KOPT-K1 (cell line): ENCODE measurements around the gene HOXB3.
A peak's percentile ranks its signal among the peaks of the same experiment; 100 is the strongest.

ENCODE experiments used
- H3K27ac ChIP-seq: fragments of 200-600 bp; sonication (generic); 2 replicates; pipeline ENCODE4 v1.5.1; 2016; ENCODE audit warnings: antibody characterized with exemption, mild to moderate bottlenecking, low read depth, low read length; ENCODE audit not compliant: poor library complexity, severe bottlenecking
- H3K36me3 ChIP-seq: fragments of 200-600 bp; sonication (generic); 2 replicates; pipeline ENCODE4 v1.5.1; 2017; ENCODE audit warnings: antibody characterized with exemption, mild to moderate bottlenecking, low read length, moderate library complexity; ENCODE audit not compliant: insufficient read depth
- H3K9me3 ChIP-seq: fragments of 200-600 bp; sonication (generic); 2 replicates; pipeline ENCODE4 v1.5.1; 2017; ENCODE audit warnings: antibody characterized with exemption, low read length, mild to moderate bottlenecking; ENCODE audit not compliant: insufficient read depth, poor library complexity, severe bottlenecking

Gene HOXB3

GRCh38 chr17:48576479-48577309 lies 13.3 kb downstream of the HOXB3 start:
- Histone ChIP-seq H3K27ac (peak overlapping the region; percentile 81), H3K36me3 (peaks cover 12% of the 10 kb centered on the region), H3K9me3 (no peaks in the 10 kb centered on the region)

GRCh38 chr17:48575673-48576478 lies 14.2 kb downstream of the HOXB3 start:
- Histone ChIP-seq H3K36me3 (peaks cover 20% of the 10 kb centered on the region), H3K9me3 (no peaks in the 10 kb centered on the region), H3K27ac (no peak overlapping the region)

GRCh38 chr17:48575066-48575582 lies 14.9 kb downstream of the HOXB3 start:
- H3K9me3 ChIP-seq = no peaks in the 10 kb centered on the region
- no peak overlapping the region for H3K27ac ChIP-seq
- peaks cover 27% of the 10 kb centered on the region for H3K36me3 ChIP-seq

- Histone ChIP-seq H3K9me3 (no peaks in the 10 kb centered on the region), H3K27ac (no peak overlapping the region), H3K36me3 (peaks cover 32% of the 10 kb centered on the region)
Observed at GRCh38 chr17:48574505-48575065, 15.5 kb downstream of the HOXB3 start.

- Histone ChIP-seq H3K36me3 (peaks cover 35% of the 10 kb centered on the region), H3K9me3 (no peaks in the 10 kb centered on the region), H3K27ac (no peak overlapping the region)
Observed at GRCh38 chr17:48571826-48572417, 18.1 kb downstream of the HOXB3 start.

- H3K36me3 ChIP-seq = peaks cover 35% of the 10 kb centered on the region
- H3K9me3 ChIP-seq = no peaks in the 10 kb centered on the region
- no peak overlapping the region for H3K27ac ChIP-seq
Observed at GRCh38 chr17:48571024-48571818, 18.8 kb downstream of the HOXB3 start.

- H3K27ac ChIP-seq = no peak overlapping the region
- peaks cover 29% of the 10 kb centered on the region for H3K36me3 ChIP-seq
- no peaks in the 10 kb centered on the region for H3K9me3 ChIP-seq
Observed at GRCh38 chr17:48570325-48571023, 19.6 kb downstream of the HOXB3 start.

GRCh38 chr17:48569674-48570324 lies 20.2 kb downstream of the HOXB3 start:
- no peaks in the 10 kb centered on the region for H3K9me3 ChIP-seq

GRCh38 chr17:48569240-48569582 lies 20.8 kb downstream of the HOXB3 start:
- Histone ChIP-seq H3K36me3 (peaks cover 24% of the 10 kb centered on the region; the same call in 1 of the 2 replicates), H3K9me3 (no peaks in the 10 kb centered on the region), H3K27ac (no peak overlapping the region)

More at GRCh38 chr17:48569674-48570324, 20.2 kb downstream of the HOXB3 start:
- peaks cover 25% of the 10 kb centered on the region; the same call in 1 of the 2 replicates for H3K36me3 ChIP-seq
- no peak overlapping the region for H3K27ac ChIP-seq

GRCh38 chr17:48568499-48569239 lies 21.4 kb downstream of the HOXB3 start:
- peaks cover 24% of the 10 kb centered on the region; the same call in 1 of the 2 replicates for H3K36me3 ChIP-seq
- H3K27ac ChIP-seq = no peak overlapping the region
- no peaks in the 10 kb centered on the region for H3K9me3 ChIP-seq

- no peaks in the 10 kb centered on the region for H3K9me3 ChIP-seq
- no peak overlapping the region for H3K27ac ChIP-seq
- H3K36me3 ChIP-seq = peaks cover 24% of the 10 kb centered on the region; the same call in 1 of the 2 replicates
Observed at GRCh38 chr17:48567646-48568354, 22.2 kb downstream of the HOXB3 start.

GRCh38 chr17:48567209-48567608 lies 22.8 kb downstream of the HOXB3 start:
- H3K27ac ChIP-seq = no peak overlapping the region
- peaks cover 24% of the 10 kb centered on the region; the same call in 1 of the 2 replicates for H3K36me3 ChIP-seq

More at GRCh38 chr17:48567209-48567608, 22.8 kb downstream of the HOXB3 start:
- no peaks in the 10 kb centered on the region for H3K9me3 ChIP-seq
